ENCODE measurements around the gene SIGLEC6.
A peak's percentile ranks its signal among the peaks of the same experiment; 100 is the strongest.

Gene SIGLEC6

DNA sequence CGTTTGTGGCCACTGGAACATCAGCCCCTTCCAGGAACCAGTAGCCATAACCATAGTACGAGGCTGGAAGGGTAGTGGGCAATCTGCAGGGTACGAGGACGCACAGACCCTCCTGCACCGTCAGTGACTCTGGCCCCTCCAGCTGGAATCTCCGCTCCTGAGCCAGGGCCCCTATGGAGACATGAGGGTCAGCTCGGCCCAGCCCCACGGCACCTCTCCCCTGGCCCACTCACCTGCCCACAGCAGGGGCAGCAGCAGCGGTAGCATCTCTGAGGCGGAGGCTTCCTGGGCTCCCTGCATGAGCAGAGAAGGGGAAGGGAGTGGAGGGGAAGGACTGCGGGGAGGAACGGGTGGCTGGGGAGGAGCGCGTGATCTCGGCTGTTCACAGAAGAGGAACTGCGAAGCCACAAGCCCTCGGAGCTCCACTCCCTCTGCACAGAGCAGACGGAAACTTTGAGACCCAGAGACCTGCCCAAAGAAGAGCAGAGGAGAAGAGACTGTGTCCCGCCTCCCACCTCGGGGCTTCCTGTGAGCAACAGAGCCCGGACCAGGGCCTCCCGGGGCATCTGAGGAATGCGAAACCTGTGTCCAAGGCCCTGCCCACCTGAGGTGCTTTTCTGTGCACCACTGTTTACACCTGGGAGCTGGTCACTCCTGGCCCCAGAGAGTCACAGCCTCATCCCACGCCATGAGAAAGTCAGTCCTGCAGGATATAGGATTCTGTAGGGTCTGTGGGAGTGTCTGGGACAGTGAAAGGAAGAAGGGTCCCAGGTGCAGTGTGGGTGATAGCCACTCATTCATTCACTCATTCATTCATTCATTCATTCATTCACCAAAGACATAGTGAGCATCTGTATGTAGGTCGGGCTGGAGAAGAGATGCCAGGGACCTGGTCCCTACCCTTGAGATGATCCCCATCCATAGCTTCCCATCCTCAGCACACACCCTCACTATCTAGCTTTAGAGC is at the start of gene SIGLEC6:
TSS of gene SIGLEC6 (minus strand) at position 322 of the 967 bp plus-strand sequence. CDS start at position 300, 22 bp downstream.
- DNase-seq (ENCODE audit: low read depth) = peak; percentile 63

DNA sequence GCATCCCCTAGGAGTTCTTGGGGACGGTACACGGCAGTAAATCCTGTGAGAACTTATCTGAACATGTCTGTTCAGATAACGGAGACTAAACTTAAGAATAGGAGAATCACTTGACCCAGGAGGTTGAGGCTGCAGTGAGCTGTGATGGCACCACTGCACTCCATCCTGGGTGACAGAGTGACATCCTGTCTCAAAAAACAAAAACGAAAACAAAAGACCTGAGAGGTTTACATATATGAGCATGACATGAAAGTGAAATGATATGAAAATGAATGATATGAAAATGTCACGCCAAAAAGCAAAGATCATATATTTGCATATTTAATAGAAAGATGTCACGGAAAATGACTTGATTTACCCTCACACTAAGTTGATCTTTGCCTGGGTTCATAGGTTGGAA is 45.4 kb upstream of the SIGLEC6 start:
- DNase-seq (ENCODE audit: low read depth) = no peak

GRCh38 chr19:51573331-51573730 is 41.9 kb upstream of the SIGLEC6 start:
- DNase-seq (ENCODE audit: low read depth) = peak; percentile 76

DNA sequence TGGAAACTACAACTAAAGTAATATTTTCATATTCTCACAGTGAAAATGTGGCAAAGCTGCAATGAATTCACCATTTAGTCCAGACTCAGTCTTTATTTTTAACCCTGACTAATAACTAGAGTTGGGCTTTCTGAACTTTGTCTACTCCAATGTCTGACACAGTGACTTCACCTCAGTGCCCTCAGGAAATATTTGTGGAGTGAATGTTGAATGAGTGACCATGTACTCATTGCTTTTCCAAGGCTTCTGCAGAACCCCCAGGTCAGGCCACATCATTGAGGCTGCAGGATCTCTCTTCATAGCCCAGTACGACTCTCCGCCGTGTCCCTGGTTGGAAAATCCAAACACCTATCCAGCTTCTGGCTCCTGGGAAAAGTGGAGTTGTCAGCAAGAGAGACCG is 41.4 kb upstream of the SIGLEC6 start:
- DNase-seq (ENCODE audit: low read depth) = no peak

- DNase-seq (ENCODE audit: low read depth) = peak; percentile 78
These were observed 40.9 kb upstream of the SIGLEC6 start for GRCh38 chr19:51572410-51572809.

- DNase-seq (ENCODE audit: low read depth) = no peak
These were observed 40.1 kb upstream of the SIGLEC6 start for GRCh38 chr19:51571599-51571998.

DNA sequence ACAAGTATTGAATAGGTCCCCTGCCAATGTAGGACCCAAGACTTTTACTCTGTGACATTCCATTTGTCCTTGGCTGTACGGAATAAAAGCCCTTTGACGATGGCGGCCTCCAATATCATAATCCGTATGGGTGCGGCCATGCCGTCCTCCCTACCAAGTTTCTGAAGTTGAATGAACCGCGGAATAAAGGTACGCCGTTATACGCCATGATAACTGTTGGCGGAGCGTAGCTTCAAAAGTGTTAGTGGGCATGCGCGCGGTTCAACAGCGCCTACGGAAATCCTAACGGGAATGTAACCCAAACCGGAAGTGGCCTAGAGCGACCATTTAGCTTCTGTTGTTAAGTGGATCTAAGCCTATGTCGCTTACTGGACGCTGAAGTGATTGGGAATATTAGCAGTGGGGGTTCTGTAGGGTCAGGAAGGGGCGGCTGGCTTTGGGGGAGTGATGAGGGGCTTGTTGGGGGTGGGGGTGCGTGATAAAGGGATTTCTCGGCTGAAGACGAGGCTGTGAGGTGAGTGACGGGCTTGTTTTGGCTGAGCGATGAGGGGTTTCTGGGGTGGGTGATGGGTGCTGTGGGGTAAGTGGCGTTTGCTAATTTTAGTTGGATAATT is 39.6 kb upstream of the SIGLEC6 start, which contains the start of gene ZNF175:
TSS of gene ZNF175 (plus strand) at position 322 of the 614 bp plus-strand sequence. CDS start 2,047 bp downstream, outside the sequence.
- DNase-seq (ENCODE audit: low read depth) = peak; percentile 97

DNA sequence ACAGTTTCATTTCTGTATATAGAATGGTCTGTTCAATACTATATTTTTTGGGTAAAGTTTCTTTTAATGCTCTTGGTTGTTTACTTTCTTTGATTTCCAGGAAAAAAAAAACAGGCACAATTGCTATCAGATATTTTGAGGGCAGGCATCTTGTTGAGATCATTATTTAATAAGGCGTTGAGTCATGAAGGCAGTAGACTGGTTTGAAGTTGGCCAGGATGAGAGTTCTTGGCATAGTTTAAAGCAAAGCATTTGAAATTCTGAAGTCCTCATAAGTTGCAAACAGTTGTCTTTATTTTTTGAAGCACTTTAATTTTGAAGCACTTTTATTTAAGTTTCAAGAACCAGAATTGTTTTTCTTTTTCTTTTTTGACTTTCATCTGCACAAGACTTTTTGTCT is 37.0 kb upstream of the SIGLEC6 start:
- no peak for DNase-seq (ENCODE audit: low read depth)

- no peak for DNase-seq (ENCODE audit: low read depth)
These were observed 36.1 kb upstream of the SIGLEC6 start for GRCh38 chr19:51567583-51567982.

DNA sequence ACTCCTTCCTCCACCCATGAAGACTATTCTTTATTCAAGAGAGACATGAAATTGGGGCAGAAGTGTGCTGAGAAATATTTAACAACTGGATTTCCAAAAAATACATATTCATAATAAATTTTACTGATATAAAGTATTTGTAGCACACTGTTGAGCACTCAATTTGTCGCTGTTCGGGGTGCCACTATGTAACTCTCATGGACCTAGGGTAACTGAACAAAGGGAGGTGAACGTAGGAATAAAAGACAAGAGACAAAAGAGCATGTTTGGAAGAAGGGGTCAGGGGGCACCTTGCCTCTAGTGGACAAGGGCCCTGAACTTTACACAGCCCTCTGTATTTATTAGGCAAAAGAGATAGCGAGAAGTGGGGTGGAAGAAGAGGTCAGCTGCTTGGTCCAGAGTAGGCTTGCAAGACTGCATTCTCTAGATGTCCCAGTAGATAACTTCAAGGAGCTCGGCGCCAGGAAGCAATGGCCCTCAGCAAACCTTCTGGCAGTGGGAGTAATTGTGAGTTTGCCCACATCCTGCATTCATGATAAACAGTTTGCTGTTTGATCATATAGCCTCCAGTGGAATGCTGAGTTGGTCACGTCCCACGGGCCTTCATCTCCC is 35.1 kb upstream of the SIGLEC6 start:
- peak; percentile 93 for DNase-seq (ENCODE audit: low read depth)

DNA sequence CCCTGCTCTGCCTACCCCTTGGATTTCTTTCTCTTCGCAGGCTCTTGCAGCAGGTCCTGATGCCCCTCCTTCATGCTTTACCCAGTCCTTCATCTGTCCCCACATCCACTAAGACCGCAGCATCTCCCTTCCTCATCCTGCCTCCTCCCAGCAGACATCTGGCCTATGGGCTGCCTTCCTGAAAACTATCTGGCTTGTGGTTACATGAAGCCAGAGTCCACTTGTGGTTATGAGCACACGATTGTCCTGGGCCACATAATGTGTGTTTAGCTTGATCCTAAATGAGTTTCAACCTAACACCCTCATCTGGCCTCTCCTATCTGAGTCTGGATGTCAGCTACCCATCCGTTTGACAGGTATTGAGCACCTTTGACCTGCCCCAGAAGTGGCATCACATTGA is 34.1 kb upstream of the SIGLEC6 start:
- DNase-seq (ENCODE audit: low read depth) = peak; percentile 99

DNA sequence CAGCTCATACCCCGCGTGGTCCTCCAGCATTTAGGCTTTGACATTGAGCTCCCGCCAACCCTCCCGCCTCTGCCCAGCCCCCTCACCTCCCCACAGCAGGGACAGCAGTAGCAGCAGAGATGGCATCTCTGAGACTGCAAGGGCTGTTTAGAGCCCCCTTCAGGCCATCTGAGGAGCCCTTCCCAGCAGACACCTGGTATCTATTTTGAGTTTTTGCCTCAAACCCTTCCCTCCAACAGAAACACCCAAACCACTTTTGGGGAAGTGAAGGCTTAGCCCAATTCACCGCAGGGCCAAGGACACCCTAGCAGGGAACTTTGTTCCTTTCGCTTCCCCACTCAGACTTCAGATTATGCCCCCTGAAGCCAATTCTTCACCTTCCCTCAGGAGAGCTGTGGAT is 33.3 kb upstream of the SIGLEC6 start:
- peak; percentile 67 for DNase-seq (ENCODE audit: low read depth)

DNA sequence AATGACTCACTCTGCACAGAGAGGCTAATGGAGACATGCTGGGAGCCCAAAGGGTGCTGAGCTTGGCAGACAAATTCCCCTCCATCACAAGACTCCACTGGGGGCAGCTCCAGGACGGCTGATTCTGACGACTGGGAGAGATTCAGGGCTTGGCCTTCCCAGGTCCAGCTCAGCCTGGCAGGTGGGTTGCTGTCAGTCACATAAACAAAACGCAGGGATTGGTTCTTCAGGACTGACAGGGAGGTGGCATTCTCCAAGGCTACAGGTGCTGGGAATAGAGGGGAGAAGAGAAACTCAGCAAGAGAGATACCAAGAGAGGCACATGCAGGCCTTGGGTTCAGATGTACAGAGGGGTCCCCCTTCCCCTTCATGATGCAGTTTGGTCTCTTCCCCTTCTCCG is 28.9 kb upstream of the SIGLEC6 start:
- DNase-seq (ENCODE audit: low read depth) = no peak

DNA sequence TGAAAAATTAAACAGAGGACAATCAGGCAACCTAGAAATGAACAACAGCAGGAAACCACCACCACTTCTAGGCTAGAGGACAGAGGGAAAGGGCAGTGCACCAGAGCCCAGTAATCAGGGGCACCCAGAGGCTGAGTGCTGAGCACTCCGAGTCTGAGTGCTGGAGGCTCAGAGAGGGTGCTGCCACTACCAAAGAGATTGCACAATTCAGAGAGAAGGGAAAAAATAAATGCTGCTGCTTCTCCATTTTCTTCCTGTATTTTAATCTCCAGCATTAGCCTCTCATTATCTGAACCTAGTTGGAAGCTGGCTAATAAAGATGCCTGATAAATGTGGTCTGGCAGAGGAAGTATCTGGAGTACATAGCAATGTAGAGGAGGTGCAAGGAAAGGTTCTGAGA is 27.8 kb upstream of the SIGLEC6 start:
- DNase-seq (ENCODE audit: low read depth) = no peak

- peak; percentile 83 for DNase-seq (ENCODE audit: low read depth)
These were observed 21.7 kb upstream of the SIGLEC6 start for GRCh38 chr19:51552996-51553725.

DNA sequence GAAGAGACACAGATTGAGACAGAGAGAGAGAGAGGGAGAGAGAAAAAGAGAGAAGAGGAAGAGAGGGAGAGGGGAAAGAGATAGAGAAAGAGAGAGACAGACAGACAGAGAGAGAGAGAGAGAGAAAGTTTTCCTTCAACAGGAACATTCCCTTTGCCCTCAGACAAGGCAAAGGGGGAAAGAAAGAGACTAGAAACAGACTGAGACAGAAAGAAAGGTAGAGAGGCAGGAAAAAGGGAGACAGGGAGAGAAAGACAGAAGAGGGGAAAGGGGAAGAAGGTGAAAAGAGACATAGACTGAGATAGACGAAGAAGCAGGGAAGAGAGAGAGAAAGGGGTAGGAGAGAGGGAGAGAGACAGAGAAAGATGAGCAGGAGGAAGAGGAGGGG is 21.1 kb upstream of the SIGLEC6 start:
- no peak for DNase-seq (ENCODE audit: low read depth)

GRCh38 chr19:51551673-51552432 is 20.4 kb upstream of the SIGLEC6 start:
- no peak for DNase-seq (ENCODE audit: low read depth)

DNA sequence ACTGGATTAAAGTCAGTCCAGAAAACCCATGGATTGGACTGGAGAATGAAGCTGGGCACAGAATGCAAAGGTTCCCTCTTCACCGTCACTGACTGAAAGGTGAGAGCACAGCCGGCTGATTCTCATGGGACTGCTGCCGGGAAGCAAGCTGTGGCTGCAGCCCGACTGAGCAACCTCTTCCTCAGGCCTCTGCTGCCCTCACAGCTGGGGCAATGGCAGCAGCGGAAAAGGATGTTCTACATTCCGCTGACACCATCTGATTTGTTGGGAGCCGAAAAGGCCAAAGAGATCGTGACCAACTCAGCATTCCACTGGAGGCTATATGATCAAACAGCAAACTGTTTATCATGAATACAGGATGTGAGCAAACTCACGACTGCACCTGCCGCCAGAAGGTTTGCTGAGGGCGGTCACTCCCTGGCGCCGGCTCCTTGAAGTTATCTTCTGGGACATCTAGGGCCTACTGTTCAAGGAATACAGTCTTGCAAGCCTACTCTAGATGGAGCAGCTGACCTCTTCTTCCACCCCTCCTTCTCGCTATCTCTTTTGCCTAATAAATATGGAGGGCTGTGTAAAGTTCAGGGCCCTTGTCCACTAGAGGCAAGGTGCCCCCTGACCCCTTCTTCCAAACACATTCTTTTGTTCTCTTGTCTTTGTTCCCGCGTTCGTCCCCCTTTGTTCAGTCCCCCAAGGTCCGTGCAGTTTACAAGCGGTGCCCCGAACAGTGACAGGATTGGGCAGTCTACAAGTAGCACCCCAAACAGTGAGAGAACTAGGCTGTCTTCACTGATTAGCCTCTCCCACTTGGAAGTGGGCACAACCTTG is 19.6 kb upstream of the SIGLEC6 start:
- DNase-seq (ENCODE audit: low read depth) = no peak

GRCh38 chr19:51549533-51550324 is 18.3 kb upstream of the SIGLEC6 start:
- DNase-seq (ENCODE audit: low read depth) = no peak

GRCh38 chr19:51548891-51549305 is 17.4 kb upstream of the SIGLEC6 start:
- DNase-seq (ENCODE audit: low read depth) = no peak
